Psoas muscle (tissue), 8 donors: ENCODE measurements around the gene SH3BGRL2. TPM values are rescaled to one million over a fixed set of nuclear protein-coding genes. Genes with fewer than 3 reads are reported as not detected.
"Not testable (repeated sequence)": the region's sequence is repeated elsewhere in the genome, so short reads cannot be mapped to it uniquely, and the experiment has no call there.

Experiments
- ATAC-seq, 4 donors: fragments of 200-7000 bp; cut with Tn5 transposase; one replicate each; pipeline ENCODE4 v1.9.1; 2020; ENCODE audit warnings: moderate library complexity in 3 of 4, mild to moderate bottlenecking in 2 of 4
- DNase-seq, 2 donors: peaks; one replicate each; pipeline ENCODE4 v3.0.0-alpha.2; 2020
- H3K27ac ChIP-seq: fragments of 200-600 bp; one replicate; pipeline ENCODE4 v1.8.0; 2022
- H3K27me3 ChIP-seq, 3 donors: fragments of 200-600 bp in 1 of 3; one replicate each; pipeline versions ENCODE4 v1.6.1 to v1.8.0; 2013 to 2022; ENCODE audit warnings: low read length in 2 of 3, mild to moderate bottlenecking in 2 of 3, moderate library complexity in 1 of 3; ENCODE audit not compliant: insufficient read depth in 3 of 3
- H3K36me3 ChIP-seq, 2 donors: fragments of 200-600 bp in 1 of 2; one replicate each; pipeline versions ENCODE4 v1.6.1 to v1.8.0; 2013 to 2022; ENCODE audit warnings: low read depth in 1 of 2, mild to moderate bottlenecking in 1 of 2, moderate library complexity in 1 of 2; ENCODE audit not compliant: insufficient read depth in 1 of 2
- H3K4me1 ChIP-seq: fragments of 200-600 bp; one replicate; pipeline ENCODE4 v1.8.0; 2022
- H3K4me3 ChIP-seq: fragments of 200-600 bp; one replicate; pipeline ENCODE4 v1.8.0; 2022; ENCODE audit warnings: mild to moderate bottlenecking
- H3K9me3 ChIP-seq: fragments of 200-600 bp; one replicate; pipeline ENCODE4 v1.8.0; 2022
- CTCF ChIP-seq: fragments of 200-600 bp; IDR thresholded peaks from one replicate; pipeline ENCODE4 v1.8.0; 2022; ENCODE audit warnings: antibody characterized with exemption
- WGBS, 3 donors: extraction: QIAGEN DNeasy Blood & Tissue Kit; methylation state at CpG; one replicate each; pipeline versions ENCODE4 v1.1.6 to v1.1.7; 2013; 5-methylcytosine and 5-hydroxymethylcytosine counted together
- intact Hi-C, 2 donors: fragments of 100-400 bp; cut with DNase I; formaldehyde crosslinking; loops; one replicate each; pipeline versions ENCODE4 v1.11.0 to v1.14.2; 2022
- polyA plus RNA-seq, 3 donors: library from polyadenylated mRNA; stranded (reverse); fragments of 200-250 nt; gene quantifications; one replicate each; pipeline ENCODE4 v1.2.3, GENCODE V29; 2013
- total RNA-seq, 4 donors: library from RNA; stranded (reverse); fragmentation: NEBNext Ultra II Directional in 2 of 4; extraction: Animal tissue kit (Norgen Biotek cat#: 25700) in 2 of 4; gene quantifications; one replicate each; pipeline versions ENCODE4 v1.2.1 to v1.2.4, GENCODE V29; 2021 to 2023
- donor health status: healthy with polysubstance abuse.
- donor health status: DM: no; HTN: no; CAD: no; lungs with moderate emphysema.
- donor health status: Bipolar disorder and iron deficiency.
- donor health status: healthy.
- donor health status: DM: yes; HTN: yes; CAD: no.
- donor health status: DM: no; HTN: no; CAD: no.
- donor health status: DM: no; HTN: no; CAD: no.
- donor health status: DM: yes; HTN: yes; CAD: no.

Gene SH3BGRL2
- total and polyA plus RNA-seq, 7 donors: 3.5 to 9.7 (median 4.3) TPM

GRCh38 chr6:79733388-79733787 lies 102.3 kb downstream of the SH3BGRL2 start:
- 89 to 91% (median 89%) methylated on average over 4 of the region's 4 CpGs for WGBS, 3 donors
- no peak for TF ChIP-seq CTCF
- no peak overlapping the region for H3K4me3 ChIP-seq
- H3K36me3 ChIP-seq: no peaks in the 10 kb centered on the region
- no peak overlapping the region for H3K27ac ChIP-seq
- no peak for DNase-seq
- no peak for ATAC-seq
- intact Hi-C loops: no loop called here
- no peaks in the 10 kb centered on the region for H3K27me3 ChIP-seq
- H3K4me1 ChIP-seq: no peaks in the 10 kb centered on the region
- H3K9me3 ChIP-seq: no peaks in the 10 kb centered on the region

- Histone ChIP-seq H3K4me1 (no peaks in the 10 kb centered on the region), H3K9me3 (no peaks in the 10 kb centered on the region), H3K27ac (no peak overlapping the region), H3K36me3 (no peaks in the 10 kb centered on the region), H3K4me3 (no peak overlapping the region), H3K27me3 (no peaks in the 10 kb centered on the region)
- ATAC-seq: no peak
- intact Hi-C loops: no loop called here
- no peak for DNase-seq
- 94 to 96% (median 95%) methylated on average over 8 of the region's 8 CpGs for WGBS, 3 donors
- no peak for TF ChIP-seq CTCF
These were observed 103.2 kb downstream of the SH3BGRL2 start for GRCh38 chr6:79734374-79734773.

GRCh38 chr6:79735183-79735582 lies 104.1 kb downstream of the SH3BGRL2 start:
- no peak for TF ChIP-seq CTCF
- Histone ChIP-seq H3K4me3 (no peak overlapping the region), H3K27me3 (no peaks in the 10 kb centered on the region), H3K27ac (no peak overlapping the region), H3K36me3 (no peaks in the 10 kb centered on the region), H3K9me3 (no peaks in the 10 kb centered on the region), H3K4me1 (no peaks in the 10 kb centered on the region)
- intact Hi-C loops: no loop called here
- no peak for DNase-seq
- WGBS, 3 donors: 89 to 95% (median 92%) methylated on average over 5 of the region's 5 CpGs
- no peak for ATAC-seq

GRCh38 chr6:79737172-79737571 lies 106.0 kb downstream of the SH3BGRL2 start:
- Histone ChIP-seq H3K9me3 (no peaks in the 10 kb centered on the region), H3K36me3 (no peaks in the 10 kb centered on the region), H3K4me3 (no peak overlapping the region), H3K27ac (no peak overlapping the region), H3K4me1 (no peaks in the 10 kb centered on the region), H3K27me3 (no peaks in the 10 kb centered on the region)
- DNase-seq (no peak), ATAC-seq (no peak)
- intact Hi-C loops: no loop called here
- TF ChIP-seq CTCF: no peak
- WGBS, 3 donors: 58 to 62% (median 60%) methylated on average over 8 of the region's 8 CpGs

- ATAC-seq (no peak), DNase-seq (no peak)
- Histone ChIP-seq H3K27me3 (no peaks in the 10 kb centered on the region), H3K4me3 (no peak overlapping the region), H3K27ac (no peak overlapping the region), H3K4me1 (no peaks in the 10 kb centered on the region), H3K9me3 (no peaks in the 10 kb centered on the region), H3K36me3 (no peaks in the 10 kb centered on the region)
- intact Hi-C loops: no loop called here
- TF ChIP-seq CTCF: no peak
- 82 to 84% (median 84%) methylated on average over 2 of the region's 2 CpGs for WGBS, 3 donors
These were observed 110.9 kb downstream of the SH3BGRL2 start for GRCh38 chr6:79742030-79742429.

- ATAC-seq, H3K27ac ChIP-seq, intact Hi-C loops, H3K4me1 ChIP-seq, H3K36me3 ChIP-seq, DNase-seq, H3K27me3 ChIP-seq, H3K9me3 ChIP-seq, H3K4me3 ChIP-seq: not testable (repeated sequence)
- 79 to 93% (median 81%) methylated on average over 2 of the region's 2 CpGs for WGBS, 3 donors
These were observed 114.2 kb downstream of the SH3BGRL2 start for GRCh38 chr6:79745282-79745681.

- H3K27me3 ChIP-seq, ATAC-seq, DNase-seq, H3K4me3 ChIP-seq, H3K36me3 ChIP-seq, H3K9me3 ChIP-seq, intact Hi-C loops, H3K27ac ChIP-seq, H3K4me1 ChIP-seq: not testable (repeated sequence)
- 73 to 84% (median 83%) methylated on average over 3 of the region's 3 CpGs for WGBS, 3 donors
These were observed 115.2 kb downstream of the SH3BGRL2 start for GRCh38 chr6:79746325-79746724.
